Measurements from ENCODE around the gene CBLN1. TPM values are rescaled to one million over a fixed set of nuclear protein-coding genes. Genes with fewer than 3 reads are reported as not detected.
A peak's percentile ranks its signal among the peaks of the same experiment; 100 is the strongest.

The CBLN1 gene
- total RNA-seq, 1 experiment from 2014 or later: 5.6 TPM

GRCh38 chr16:49284962-49285361, 3.3 kb upstream of the CBLN1 start:
- Mint-ChIP-seq H3K9me3 (no peaks in the 10 kb centered on the region), H3K4me1 (peaks cover 28% of the 10 kb centered on the region), H3K27ac (no peak overlapping the region), H3K36me3 (no peaks in the 10 kb centered on the region), H3K27me3 (ENCODE audit: low read depth) (peaks cover 56% of the 10 kb centered on the region), H3K4me3 (no peak overlapping the region)
- DNase-seq (ENCODE audit: low spot score) (no peak), ATAC-seq (no peak)
- ChIA-PET CTCF (interaction anchor here (1.8 kb wide), 1 partner anchor 64 kb away, joined by 12 read pairs; no protein-coding TSS in a partner anchor), POLR2A (no interaction called here)
- TF ChIP-seq, protein P1, sequence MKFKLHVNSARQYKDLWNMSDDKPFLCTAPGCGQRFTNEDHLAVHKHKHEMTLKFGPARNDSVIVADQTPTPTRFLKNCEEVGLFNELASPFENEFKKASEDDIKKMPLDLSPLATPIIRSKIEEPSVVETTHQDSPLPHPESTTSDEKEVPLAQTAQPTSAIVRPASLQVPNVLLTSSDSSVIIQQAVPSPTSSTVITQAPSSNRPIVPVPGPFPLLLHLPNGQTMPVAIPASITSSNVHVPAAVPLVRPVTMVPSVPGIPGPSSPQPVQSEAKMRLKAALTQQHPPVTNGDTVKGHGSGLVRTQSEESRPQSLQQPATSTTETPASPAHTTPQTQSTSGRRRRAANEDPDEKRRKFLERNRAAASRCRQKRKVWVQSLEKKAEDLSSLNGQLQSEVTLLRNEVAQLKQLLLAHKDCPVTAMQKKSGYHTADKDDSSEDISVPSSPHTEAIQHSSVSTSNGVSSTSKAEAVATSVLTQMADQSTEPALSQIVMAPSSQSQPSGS (CRISPR knock-in tag; IDR thresholded peaks at IDR 0.05; ENCODE audit: borderline replicate concordance, low read depth): no peak
- TF ChIP-seq RELA (CRISPR knock-in tag; IDR thresholded peaks at IDR 0.05; ENCODE audit: borderline replicate concordance) (no peak), GABPB1 (CRISPR knock-in tag; IDR thresholded peaks at IDR 0.05) (no peak), KAT7 (CRISPR knock-in tag; IDR thresholded peaks at IDR 0.05; ENCODE audit: borderline replicate concordance) (no peak), ZNF138 (CRISPR knock-in tag; conservative IDR thresholded peaks at IDR 0.05) (no peak), AR (CRISPR knock-in tag; IDR thresholded peaks at IDR 0.05) (no peak)

- peaks cover 40% of the 10 kb centered on the region for H3K4me1 Mint-ChIP-seq
- H3K4me3 Mint-ChIP-seq: peak overlapping the region; percentile 88
- no peak overlapping the region for H3K27ac Mint-ChIP-seq
- DNase-seq (ENCODE audit: low spot score): no peak
- H3K36me3 Mint-ChIP-seq: no peaks in the 10 kb centered on the region
- ChIA-PET CTCF (interaction anchor here (1.1 to 2.5 kb wide), 7 partner anchors 18 to 660 kb away, joined by 3 to 12 read pairs (median 6); no protein-coding TSS in a partner anchor), POLR2A (no interaction called here)
- no peak for ATAC-seq
- H3K27me3 Mint-ChIP-seq (ENCODE audit: low read depth): peaks cover 70% of the 10 kb centered on the region
- H3K9me3 Mint-ChIP-seq: no peaks in the 10 kb centered on the region
- TF ChIP-seq E2F1 (CRISPR knock-in tag; IDR thresholded peaks at IDR 0.05) (no peak), MAX (CRISPR knock-in tag; IDR thresholded peaks at IDR 0.05) (no peak), EMX1 (CRISPR knock-in tag; IDR thresholded peaks at IDR 0.05) (no peak), MXD4 (CRISPR knock-in tag; IDR thresholded peaks at IDR 0.05; ENCODE audit: borderline replicate concordance) (no peak), KAT7 (CRISPR knock-in tag; IDR thresholded peaks at IDR 0.05; ENCODE audit: borderline replicate concordance) (no peak), SMAD4 (CRISPR knock-in tag; IDR thresholded peaks at IDR 0.05) (no peak), IRF2 (CRISPR knock-in tag; IDR thresholded peaks at IDR 0.05; ENCODE audit: borderline replicate concordance, low read depth) (no peak), OVOL2 (CRISPR knock-in tag; IDR thresholded peaks at IDR 0.05; ENCODE audit: borderline replicate concordance) (no peak), NFATC4 (CRISPR knock-in tag; IDR thresholded peaks at IDR 0.05) (no peak), FOXJ3 (CRISPR knock-in tag; IDR thresholded peaks at IDR 0.05; ENCODE audit: borderline replicate concordance) (no peak), RELA (CRISPR knock-in tag; IDR thresholded peaks at IDR 0.05; ENCODE audit: borderline replicate concordance) (no peak), ZNF219 (CRISPR knock-in tag; IDR thresholded peaks at IDR 0.05; ENCODE audit: borderline replicate concordance) (no peak)
- TF ChIP-seq, protein P2, sequence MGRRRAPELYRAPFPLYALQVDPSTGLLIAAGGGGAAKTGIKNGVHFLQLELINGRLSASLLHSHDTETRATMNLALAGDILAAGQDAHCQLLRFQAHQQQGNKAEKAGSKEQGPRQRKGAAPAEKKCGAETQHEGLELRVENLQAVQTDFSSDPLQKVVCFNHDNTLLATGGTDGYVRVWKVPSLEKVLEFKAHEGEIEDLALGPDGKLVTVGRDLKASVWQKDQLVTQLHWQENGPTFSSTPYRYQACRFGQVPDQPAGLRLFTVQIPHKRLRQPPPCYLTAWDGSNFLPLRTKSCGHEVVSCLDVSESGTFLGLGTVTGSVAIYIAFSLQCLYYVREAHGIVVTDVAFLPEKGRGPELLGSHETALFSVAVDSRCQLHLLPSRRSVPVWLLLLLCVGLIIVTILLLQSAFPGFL (CRISPR knock-in tag; IDR thresholded peaks at IDR 0.05; ENCODE audit: borderline replicate concordance): no peak
- TF ChIP-seq, protein P3, sequence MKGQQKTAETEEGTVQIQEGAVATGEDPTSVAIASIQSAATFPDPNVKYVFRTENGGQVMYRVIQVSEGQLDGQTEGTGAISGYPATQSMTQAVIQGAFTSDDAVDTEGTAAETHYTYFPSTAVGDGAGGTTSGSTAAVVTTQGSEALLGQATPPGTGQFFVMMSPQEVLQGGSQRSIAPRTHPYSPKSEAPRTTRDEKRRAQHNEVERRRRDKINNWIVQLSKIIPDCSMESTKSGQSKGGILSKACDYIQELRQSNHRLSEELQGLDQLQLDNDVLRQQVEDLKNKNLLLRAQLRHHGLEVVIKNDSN (CRISPR knock-in tag; IDR thresholded peaks at IDR 0.05): no peak
Observed at GRCh38 chr16:49283376-49284049, 1.9 kb upstream of the CBLN1 start.

Data from WTC11 (cell line).